ENCODE data around the gene ANKS1B. TPM values are rescaled to one million over a fixed set of nuclear protein-coding genes. Genes with fewer than 3 reads are reported as not detected.

Gene ANKS1B
- 10 to 100 TPM; 14.0 to 38.4 (median 28.6) TPM for total RNA-seq

GRCh38 chr12:99984271-99985128 lies at the start of gene ANKS1B:
ANKS1B (minus strand) TSS chr12:99984936; CDS start chr12:99984237, 699 bp downstream.
- 0 to 1% methylated on average over 23 to 54 of the region's 98 CpGs for WGBS, 2 donors
- DNase-seq (ENCODE audit: low spot score in 2 of 2): peak in 1 of 2 donors; percentile 13
- TF ChIP-seq CTCF (IDR thresholded peaks at IDR 0.05): no peak
- no peak for TF ChIP-seq POLR2A (IDR thresholded peaks at IDR 0.05)
- no peak for TF ChIP-seq EP300 (IDR thresholded peaks at IDR 0.05)

GRCh38 chr12:100031836-100032235 lies 47.1 kb upstream of the ANKS1B start:
- no peaks in the 10 kb centered on the region for H3K4me1 ChIP-seq
- 83 to 84% methylated on average over 2 of the region's 2 CpGs for WGBS, 2 donors
- no peaks in the 10 kb centered on the region for H3K9me3 ChIP-seq
- TF ChIP-seq EP300 (IDR thresholded peaks at IDR 0.05) (no peak), POLR2A (IDR thresholded peaks at IDR 0.05) (no peak), CTCF (IDR thresholded peaks at IDR 0.05) (no peak)
- DNase-seq (ENCODE audit: low spot score in 2 of 2): no peak
- no peak overlapping the region for H3K27ac ChIP-seq
- no peaks in the 10 kb centered on the region for H3K27me3 ChIP-seq
- no peak overlapping the region for H3K4me3 ChIP-seq
- peaks cover 0 to 33% (median 0%) of the 10 kb centered on the region in 3 donors for H3K36me3 ChIP-seq

More at GRCh38 chr12:99984271-99985128, at the start of gene ANKS1B:
- Histone ChIP-seq H3K36me3 (no peaks in the 10 kb centered on the region), H3K27ac (peak within 1 kb of the TSS; percentile 53 to 87 (median 82)), H3K27me3 (no peaks in the 10 kb centered on the region), H3K9me3 (no peaks in the 10 kb centered on the region), H3K4me3 (peak within 1 kb of the TSS; percentile 47 to 79 (median 50)), H3K4me1 (peaks cover 0 to 41% (median 3%) of the 10 kb centered on the region in 4 donors)

- WGBS, 2 donors: 78 to 96% methylated on average over 3 of the region's 3 CpGs
- TF ChIP-seq EP300 (IDR thresholded peaks at IDR 0.05) (no peak), CTCF (IDR thresholded peaks at IDR 0.05) (no peak), POLR2A (IDR thresholded peaks at IDR 0.05) (no peak)
- DNase-seq (ENCODE audit: low spot score in 2 of 2): no peak
- H3K36me3 ChIP-seq: peaks cover 0 to 11% (median 0%) of the 10 kb centered on the region in 3 donors
- no peaks in the 10 kb centered on the region for H3K4me1 ChIP-seq
- peaks cover 0 to 2% (median 0%) of the 10 kb centered on the region in 4 donors for H3K9me3 ChIP-seq
- H3K27me3 ChIP-seq: no peaks in the 10 kb centered on the region
- H3K4me3 ChIP-seq: no peak overlapping the region
- H3K27ac ChIP-seq: no peak overlapping the region
Observed at GRCh38 chr12:100027671-100028070, 42.9 kb upstream of the ANKS1B start.

GRCh38 chr12:100026241-100026640 lies 41.5 kb upstream of the ANKS1B start:
- no peaks in the 10 kb centered on the region for H3K27me3 ChIP-seq
- no peak overlapping the region for H3K4me3 ChIP-seq
- TF ChIP-seq POLR2A (IDR thresholded peaks at IDR 0.05) (no peak), EP300 (IDR thresholded peaks at IDR 0.05) (no peak), CTCF (IDR thresholded peaks at IDR 0.05) (no peak)
- H3K36me3 ChIP-seq: peaks cover 0 to 3% (median 0%) of the 10 kb centered on the region in 3 donors
- 86 to 93% methylated on average over 1 of the region's 1 CpG for WGBS, 2 donors
- no peaks in the 10 kb centered on the region for H3K4me1 ChIP-seq
- DNase-seq (ENCODE audit: low spot score in 2 of 2): no peak
- H3K27ac ChIP-seq: no peak overlapping the region
- peaks cover 0 to 5% (median 0%) of the 10 kb centered on the region in 4 donors for H3K9me3 ChIP-seq

GRCh38 chr12:100024974-100025555 lies 40.3 kb upstream of the ANKS1B start:
- H3K36me3 ChIP-seq: no peaks in the 10 kb centered on the region
- 82 to 90% methylated on average over 2 of the region's 2 CpGs for WGBS, 2 donors
- no peaks in the 10 kb centered on the region for H3K27me3 ChIP-seq
- TF ChIP-seq CTCF (IDR thresholded peaks at IDR 0.05) (no peak), EP300 (IDR thresholded peaks at IDR 0.05) (no peak), POLR2A (IDR thresholded peaks at IDR 0.05) (no peak)
- no peak overlapping the region for H3K4me3 ChIP-seq
- peaks cover 0 to 5% (median 0%) of the 10 kb centered on the region in 4 donors for H3K9me3 ChIP-seq
- H3K4me1 ChIP-seq: no peaks in the 10 kb centered on the region
- no peak overlapping the region for H3K27ac ChIP-seq
- DNase-seq (ENCODE audit: low spot score in 2 of 2): no peak
